Brain microvascular endothelial cell (primary cell): ENCODE measurements around the gene FBXL17.

Experiments used
- DNase-seq: peaks from one replicate; pipeline ENCODE4 v3.0.0-alpha.2; 2020
- H3K27ac ChIP-seq: fragments of 250-450 bp; sonication (Bioruptor Pico); 2 replicates; pipeline ENCODE4 v1.5.1; 2020; ENCODE audit warnings: mild to moderate bottlenecking, moderate library complexity
- H3K27me3 ChIP-seq: fragments of 250-450 bp; sonication (Bioruptor Pico); replicated peaks from 2 replicates; pipeline ENCODE4 v1.5.1; 2020; ENCODE audit warnings: mild to moderate bottlenecking
- H3K36me3 ChIP-seq: fragments of 250-450 bp; sonication (Bioruptor Pico); replicated peaks from 2 replicates; pipeline ENCODE4 v1.5.1; 2020; ENCODE audit warnings: mild to moderate bottlenecking
- H3K4me3 ChIP-seq: 2 replicates; pipeline ENCODE4 v1.5.1; 2011; ENCODE audit warnings: low read depth, mild to moderate bottlenecking, control low read depth, low read length, moderate library complexity
- in situ Hi-C: cut with HindIII; loops from 2 replicates; pipeline ENCODE4 v1.10.0; 2017; ENCODE audit warnings: low sequenced_read_pairs, low pct_ligation_motif_present
- TF ChIP-seq, protein P1 (sequence below): IDR thresholded peaks from 2 replicates; pipeline ENCODE4 v1.5.1; 2011; ENCODE audit warnings: low read depth, mild to moderate bottlenecking, moderate library complexity, low read length, control low read depth, inconsistent platforms; ENCODE audit errors: missing control alignments

FBXL17 gene

DNA sequence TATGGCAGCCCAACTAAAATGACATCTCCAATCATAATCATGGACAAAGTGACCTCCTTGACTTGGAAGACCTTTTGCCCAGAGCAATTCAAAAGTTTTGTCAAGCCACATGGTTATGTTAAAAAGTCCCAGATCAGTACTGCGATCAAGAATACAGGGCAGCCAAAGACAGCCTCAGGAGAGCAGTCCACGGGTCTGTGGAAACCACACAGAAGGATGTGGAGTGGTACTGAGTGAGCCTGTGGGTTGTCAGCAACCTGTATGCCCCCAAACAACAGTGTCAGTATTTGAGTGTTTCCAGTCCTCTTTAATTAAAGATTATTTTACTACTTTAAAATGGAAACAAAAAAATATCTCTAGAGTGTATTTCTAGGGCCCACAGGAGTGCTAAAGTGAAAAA lies 365.8 kb downstream of the FBXL17 start:
- in situ Hi-C loops: no loop called here
- Histone ChIP-seq H3K27ac (no peak overlapping the region), H3K36me3 (no peaks in the 10 kb centered on the region), H3K27me3 (no peaks in the 10 kb centered on the region), H3K4me3 (no peak overlapping the region)
- TF ChIP-seq, protein P1, sequence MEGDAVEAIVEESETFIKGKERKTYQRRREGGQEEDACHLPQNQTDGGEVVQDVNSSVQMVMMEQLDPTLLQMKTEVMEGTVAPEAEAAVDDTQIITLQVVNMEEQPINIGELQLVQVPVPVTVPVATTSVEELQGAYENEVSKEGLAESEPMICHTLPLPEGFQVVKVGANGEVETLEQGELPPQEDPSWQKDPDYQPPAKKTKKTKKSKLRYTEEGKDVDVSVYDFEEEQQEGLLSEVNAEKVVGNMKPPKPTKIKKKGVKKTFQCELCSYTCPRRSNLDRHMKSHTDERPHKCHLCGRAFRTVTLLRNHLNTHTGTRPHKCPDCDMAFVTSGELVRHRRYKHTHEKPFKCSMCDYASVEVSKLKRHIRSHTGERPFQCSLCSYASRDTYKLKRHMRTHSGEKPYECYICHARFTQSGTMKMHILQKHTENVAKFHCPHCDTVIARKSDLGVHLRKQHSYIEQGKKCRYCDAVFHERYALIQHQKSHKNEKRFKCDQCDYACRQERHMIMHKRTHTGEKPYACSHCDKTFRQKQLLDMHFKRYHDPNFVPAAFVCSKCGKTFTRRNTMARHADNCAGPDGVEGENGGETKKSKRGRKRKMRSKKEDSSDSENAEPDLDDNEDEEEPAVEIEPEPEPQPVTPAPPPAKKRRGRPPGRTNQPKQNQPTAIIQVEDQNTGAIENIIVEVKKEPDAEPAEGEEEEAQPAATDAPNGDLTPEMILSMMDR: no peak
- DNase-seq: no peak

DNA sequence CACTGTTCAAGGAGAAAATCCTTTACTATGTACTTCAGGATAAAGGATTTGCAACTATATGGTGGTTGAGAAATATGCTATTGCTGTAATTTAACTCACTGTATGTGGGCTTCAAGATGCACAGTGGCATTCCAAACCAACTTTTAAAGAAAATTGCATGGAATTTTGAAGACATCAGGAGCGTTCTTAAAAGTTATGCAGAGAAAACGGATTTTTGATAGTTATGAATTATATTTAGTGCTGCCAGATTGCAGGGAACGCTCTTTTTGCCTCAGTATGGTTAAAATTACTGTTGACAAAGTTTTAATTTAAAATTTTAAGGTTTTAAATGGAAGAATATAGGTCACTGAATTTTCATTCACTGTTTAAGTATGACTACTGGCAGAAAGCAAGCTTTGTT lies 375.1 kb downstream of the FBXL17 start:
- Histone ChIP-seq H3K27me3 (no peaks in the 10 kb centered on the region), H3K36me3 (no peaks in the 10 kb centered on the region), H3K4me3 (no peak overlapping the region), H3K27ac (no peak overlapping the region)
- TF ChIP-seq, protein P1: no peak
- in situ Hi-C loops: no loop called here
- DNase-seq: no peak

DNA sequence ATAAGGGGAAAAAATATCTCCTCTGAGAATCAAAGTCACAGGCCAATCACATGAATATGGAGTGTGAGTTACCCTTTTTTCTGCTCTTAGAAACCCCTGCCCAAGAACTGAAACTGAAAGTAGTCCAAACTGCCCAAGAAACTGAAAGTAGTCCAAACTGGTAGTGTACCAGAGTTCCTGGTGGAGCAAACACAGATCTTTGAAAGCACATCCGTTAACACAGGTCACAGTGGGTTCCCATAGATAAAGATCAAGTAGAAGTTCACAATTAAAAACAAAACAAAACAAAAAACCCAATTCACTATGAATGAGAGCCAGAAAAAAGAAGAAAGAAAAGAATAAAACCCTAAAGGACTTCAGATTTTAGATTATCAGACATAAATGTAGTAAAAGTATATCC lies 378.7 kb downstream of the FBXL17 start:
- in situ Hi-C loops: no loop called here
- Histone ChIP-seq H3K27me3 (no peaks in the 10 kb centered on the region), H3K36me3 (no peaks in the 10 kb centered on the region), H3K4me3 (no peak overlapping the region), H3K27ac (peak overlapping the region; percentile 41)
- DNase-seq: peak; percentile 64
- TF ChIP-seq, protein P1: no peak

DNA sequence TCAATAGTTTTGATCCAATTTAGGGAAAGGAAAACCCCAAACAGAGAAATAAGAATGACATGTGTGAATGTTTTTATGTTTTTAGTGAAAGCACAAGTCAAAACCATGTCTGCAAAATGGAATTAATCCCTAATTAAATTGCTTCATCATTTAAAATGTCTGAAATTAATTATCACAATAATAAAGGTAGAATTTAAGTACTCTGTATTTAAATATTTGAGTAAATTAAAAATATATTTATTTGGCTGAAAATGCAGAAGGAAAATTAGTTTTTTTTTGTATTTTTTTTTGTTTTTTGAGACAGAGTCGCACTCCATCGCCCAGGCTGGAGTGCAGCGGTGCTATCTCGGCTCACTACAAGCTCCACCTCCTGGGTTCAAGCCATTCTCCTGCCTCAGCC lies 380.7 kb downstream of the FBXL17 start:
- DNase-seq: no peak
- no peak overlapping the region for H3K4me3 ChIP-seq
- H3K27me3 ChIP-seq: no peaks in the 10 kb centered on the region
- TF ChIP-seq, protein P1: no peak
- in situ Hi-C loops: no loop called here
- no peak overlapping the region for H3K27ac ChIP-seq
- no peaks in the 10 kb centered on the region for H3K36me3 ChIP-seq

DNA sequence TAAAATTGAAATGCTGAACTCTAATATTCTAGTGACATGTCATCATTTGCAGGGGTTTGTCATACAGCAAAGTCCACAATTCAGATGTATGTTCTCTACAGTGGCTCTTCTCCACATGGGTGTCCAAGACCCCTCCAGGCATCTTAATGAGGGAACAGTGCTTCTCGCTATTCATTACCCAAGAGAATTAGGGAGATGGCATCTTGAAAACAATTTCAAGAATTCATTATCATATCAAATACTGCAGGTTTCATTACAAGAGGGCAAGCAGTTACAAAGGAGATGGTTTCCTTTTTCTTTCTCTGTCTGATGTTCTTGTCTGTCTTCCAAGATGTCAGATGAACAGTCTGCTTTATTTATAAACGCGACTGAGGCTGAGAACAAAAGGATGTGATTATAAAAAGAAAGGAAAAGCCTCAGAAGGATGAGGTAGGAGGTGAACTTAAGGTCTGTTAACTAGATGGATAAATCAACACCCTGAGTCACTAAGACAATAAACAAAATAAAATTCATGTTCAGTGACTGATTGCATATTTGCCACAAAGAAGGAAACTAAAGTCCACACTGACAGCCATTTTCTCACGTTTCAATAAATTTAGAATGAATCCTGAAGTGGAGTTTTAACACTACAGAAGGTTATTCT lies 384.4 kb downstream of the FBXL17 start:
- TF ChIP-seq, protein P1: no peak
- H3K4me3 ChIP-seq: no peak overlapping the region
- in situ Hi-C loops: no loop called here
- no peak for DNase-seq
- peak overlapping the region; percentile 32 for H3K27ac ChIP-seq
- H3K36me3 ChIP-seq: no peaks in the 10 kb centered on the region
- no peaks in the 10 kb centered on the region for H3K27me3 ChIP-seq

DNA sequence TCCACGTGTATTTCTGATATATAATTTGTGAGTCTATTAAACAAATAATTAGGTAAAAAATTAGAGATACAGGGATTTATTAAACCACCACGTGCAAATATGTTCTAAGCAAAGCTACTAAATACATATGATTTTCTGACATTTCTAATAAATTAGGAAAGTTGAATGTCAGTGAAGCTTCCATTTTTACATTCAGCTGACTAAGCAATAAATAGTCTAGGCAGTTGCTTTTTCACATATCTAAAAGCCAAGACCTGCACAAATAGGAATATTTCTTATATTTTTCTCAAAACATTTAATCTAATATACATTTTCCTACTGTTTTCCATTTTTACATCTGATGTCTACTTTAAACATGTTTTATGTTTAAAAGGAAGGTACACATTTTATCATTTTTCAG lies 388.6 kb downstream of the FBXL17 start:
- TF ChIP-seq, protein P1: no peak
- Histone ChIP-seq H3K27me3 (no peaks in the 10 kb centered on the region), H3K4me3 (no peak overlapping the region), H3K36me3 (no peaks in the 10 kb centered on the region), H3K27ac (no peak overlapping the region)
- DNase-seq: no peak
- in situ Hi-C loops: no loop called here
